Kidney epithelial cell (primary cell): Measurements from ENCODE around the gene NRXN2. TPM values are rescaled to one million over a fixed set of nuclear protein-coding genes. Genes with fewer than 3 reads are reported as not detected.
"Not testable (repeated sequence)": the region's sequence is repeated elsewhere in the genome, so short reads cannot be mapped to it uniquely, and the experiment has no call there.

Experiments
- DNase-seq: peaks from one replicate; pipeline ENCODE4 v3.0.0-alpha.2; 2010; ENCODE audit warnings: low read depth
- H3K27me3 ChIP-seq: 2 replicates; pipeline ENCODE4 v1.6.0; 2011; ENCODE audit warnings: low read length; ENCODE audit not compliant: control insufficient read depth, insufficient read depth
- H3K36me3 ChIP-seq: 2 replicates; pipeline ENCODE4 v1.5.1; 2011; ENCODE audit warnings: low read length; ENCODE audit not compliant: control insufficient read depth, insufficient read depth
- H3K4me3 ChIP-seq: 2 replicates; pipeline ENCODE4 v1.5.1; 2011; ENCODE audit warnings: low read depth, mild to moderate bottlenecking, control low read depth, low read length
- CTCF ChIP-seq: IDR thresholded peaks from 2 replicates; pipeline ENCODE4 v1.5.1; 2011; ENCODE audit warnings: mild to moderate bottlenecking, moderate library complexity, low read length, control low read depth, inconsistent platforms; ENCODE audit not compliant: insufficient read depth, poor library complexity, severe bottlenecking
- total RNA-seq: library from RNA; depleted of rRNA; stranded (reverse); fragments of >200 nt; gene quantifications from 2 replicates; pipeline ENCODE4 v1.2.3, GENCODE V29; 2015

NRXN2 gene
- total RNA-seq, 1 donor from 2014 or later, result not detected

- DNase-seq, result no peak
- no peak for TF ChIP-seq CTCF
- Histone ChIP-seq H3K36me3 (no peaks in the 10 kb centered on the region), H3K4me3 (no peak overlapping the region), H3K27me3 (peaks cover 50% of the 10 kb centered on the region)
These were observed 50.1 kb downstream of the NRXN2 start for GRCh38 chr11:64672875-64673274.

GRCh38 chr11:64670975-64671374, 52.0 kb downstream of the NRXN2 start:
- Histone ChIP-seq H3K27me3 (peaks cover 47% of the 10 kb centered on the region), H3K4me3 (no peak overlapping the region), H3K36me3 (no peaks in the 10 kb centered on the region)
- TF ChIP-seq CTCF, result no peak
- DNase-seq, result no peak

- TF ChIP-seq CTCF, result no peak
These were observed 55.7 kb downstream of the NRXN2 start for GRCh38 chr11:64667154-64667745.

GRCh38 chr11:64665411-64665821, 57.6 kb downstream of the NRXN2 start:
- Histone ChIP-seq H3K27me3 (peaks cover 18% of the 10 kb centered on the region), H3K4me3 (no peak overlapping the region), H3K36me3 (no peaks in the 10 kb centered on the region)
- no peak for TF ChIP-seq CTCF
- DNase-seq, result no peak

More at GRCh38 chr11:64667154-64667745, 55.7 kb downstream of the NRXN2 start:
- Histone ChIP-seq H3K4me3 (no peak overlapping the region), H3K36me3 (no peaks in the 10 kb centered on the region), H3K27me3 (peaks cover 32% of the 10 kb centered on the region)
- no peak for DNase-seq

- H3K4me3 ChIP-seq, DNase-seq, H3K36me3 ChIP-seq: not testable (repeated sequence)
- peaks cover 13% of the 10 kb centered on the region for H3K27me3 ChIP-seq
These were observed 58.6 kb downstream of the NRXN2 start for GRCh38 chr11:64664236-64664870.

- Histone ChIP-seq H3K36me3 (no peaks in the 10 kb centered on the region), H3K4me3 (no peak overlapping the region), H3K27me3 (peaks cover 12% of the 10 kb centered on the region)
- TF ChIP-seq CTCF, result no peak
- no peak for DNase-seq
These were observed 59.3 kb downstream of the NRXN2 start for GRCh38 chr11:64663656-64664055.
